Panc1 (cell line): ENCODE data around the gene PCDHGA6.

Experiments
- POLR2AphosphoS5 ChIP-seq: IDR thresholded peaks from 2 replicates; pipeline ENCODE4 v1.6.1; 2012; ENCODE audit warnings: mild to moderate bottlenecking, low read depth, low read length, moderate library complexity
- REST ChIP-seq, 2 experiments: IDR thresholded peaks; 2 replicates each; pipeline ENCODE4 v1.6.1; 2011 to 2012; ENCODE audit warnings: low read depth in 2 of 2, control low read depth in 1 of 2, low read length in 1 of 2, mild to moderate bottlenecking in 1 of 2, moderate library complexity in 1 of 2; ENCODE audit not compliant: insufficient read depth in 1 of 2
- SIN3A ChIP-seq: IDR thresholded peaks from 2 replicates; pipeline ENCODE4 v1.6.1; 2012; ENCODE audit warnings: low read depth, mild to moderate bottlenecking, low read length, moderate library complexity, borderline replicate concordance; ENCODE audit not compliant: insufficient read depth
- TF ChIP-seq, protein P1 (sequence below): fragments of 450-650 bp; IDR thresholded peaks from 2 replicates; pipeline ENCODE4 v1.5.1; 2017; ENCODE audit warnings: mild to moderate bottlenecking

DNA sequence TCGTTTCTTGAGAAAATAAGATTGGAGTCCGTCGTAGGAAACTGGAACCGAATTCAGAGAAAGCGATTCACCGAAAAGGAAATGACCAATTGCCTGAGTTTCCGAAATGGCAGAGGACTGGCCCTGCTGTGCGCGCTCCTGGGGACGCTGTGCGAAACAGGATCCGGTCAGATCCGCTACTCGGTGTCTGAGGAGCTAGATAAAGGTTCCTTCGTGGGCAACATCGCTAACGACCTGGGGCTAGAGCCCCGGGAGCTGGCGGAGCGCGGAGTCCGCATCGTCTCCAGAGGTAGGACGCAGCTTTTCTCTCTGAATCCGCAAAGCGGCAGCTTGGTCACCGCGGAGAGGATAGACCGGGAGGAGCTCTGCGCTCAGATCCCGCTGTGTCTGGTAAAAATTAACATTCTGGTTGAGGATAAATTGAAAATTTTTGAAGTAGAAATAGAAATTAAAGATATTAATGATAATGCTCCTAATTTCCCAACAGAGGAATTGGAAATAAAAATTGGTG is 29.7 kb upstream of the PCDHGA6 start:
- TF ChIP-seq, protein P1, sequence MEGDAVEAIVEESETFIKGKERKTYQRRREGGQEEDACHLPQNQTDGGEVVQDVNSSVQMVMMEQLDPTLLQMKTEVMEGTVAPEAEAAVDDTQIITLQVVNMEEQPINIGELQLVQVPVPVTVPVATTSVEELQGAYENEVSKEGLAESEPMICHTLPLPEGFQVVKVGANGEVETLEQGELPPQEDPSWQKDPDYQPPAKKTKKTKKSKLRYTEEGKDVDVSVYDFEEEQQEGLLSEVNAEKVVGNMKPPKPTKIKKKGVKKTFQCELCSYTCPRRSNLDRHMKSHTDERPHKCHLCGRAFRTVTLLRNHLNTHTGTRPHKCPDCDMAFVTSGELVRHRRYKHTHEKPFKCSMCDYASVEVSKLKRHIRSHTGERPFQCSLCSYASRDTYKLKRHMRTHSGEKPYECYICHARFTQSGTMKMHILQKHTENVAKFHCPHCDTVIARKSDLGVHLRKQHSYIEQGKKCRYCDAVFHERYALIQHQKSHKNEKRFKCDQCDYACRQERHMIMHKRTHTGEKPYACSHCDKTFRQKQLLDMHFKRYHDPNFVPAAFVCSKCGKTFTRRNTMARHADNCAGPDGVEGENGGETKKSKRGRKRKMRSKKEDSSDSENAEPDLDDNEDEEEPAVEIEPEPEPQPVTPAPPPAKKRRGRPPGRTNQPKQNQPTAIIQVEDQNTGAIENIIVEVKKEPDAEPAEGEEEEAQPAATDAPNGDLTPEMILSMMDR, result no peak
- no peak for TF ChIP-seq POLR2AphosphoS5
- no peak for TF ChIP-seq REST (IDR thresholded peaks at IDR 0.05; ENCODE audit: insufficient read depth in 1 of 2, low read depth in 2 of 2, low read length in 1 of 2)
- TF ChIP-seq SIN3A, result no peak
